HEK293 (cell line): ENCODE results near the gene MSLN.
A peak's percentile ranks its signal among the peaks of the same experiment; 100 is the strongest.

Experiments used
- CTCF ChIA-PET: fragments of 350-600 bp; formaldehyde crosslinking; extraction: SDS; loops from one replicate; lab custom pipeline; 2021; ENCODE audit warnings: antibody characterized with exemption; lab: Yijun Ruan, JAX
- POLR2A ChIA-PET: fragments of 300-600 bp; formaldehyde crosslinking; extraction: SDS; loops from one replicate; lab custom pipeline; 2020; ENCODE audit warnings: antibody characterized with exemption, inconsistent platforms; lab: Yijun Ruan, JAX
- H3K27ac ChIP-seq: fragments of 200-500 bp; sonication (Bioruptor generic); 2 replicates; pipeline ENCODE4 v1.5.1; 2014; ENCODE audit warnings: low read depth, low read length, control low read depth, inconsistent platforms; ENCODE audit errors: extremely low read depth
- H3K36me3 ChIP-seq, 2 experiments: fragments of 200-500 bp in 1 of 2; sonication (Bioruptor generic) in 1 of 2; 1 replicate in 1 of 2; 2 replicates in 1 of 2; pipeline ENCODE4 v1.5.1; 2014 to 2017; ENCODE audit warnings: inconsistent platforms in 2 of 2, low read length in 2 of 2; ENCODE audit not compliant: control insufficient read depth in 2 of 2, insufficient read depth in 1 of 2
- H3K4me1 ChIP-seq: fragments of 200-500 bp; sonication (Bioruptor generic); 2 replicates; pipeline ENCODE4 v1.5.1; 2014; ENCODE audit warnings: mild to moderate bottlenecking, low read length, inconsistent platforms; ENCODE audit not compliant: control insufficient read depth, insufficient read depth
- H3K4me3 ChIP-seq: 2 replicates; pipeline ENCODE4 v1.5.1; 2011; ENCODE audit warnings: low read depth, mild to moderate bottlenecking, control low read depth, low read length, moderate library complexity
- H3K9me3 ChIP-seq: fragments of 200-500 bp; sonication (Bioruptor generic); 2 replicates; pipeline ENCODE4 v1.5.1; 2014; ENCODE audit warnings: low read depth, low read length, inconsistent platforms; ENCODE audit not compliant: control insufficient read depth, insufficient read depth
- GLIS2 ChIP-seq: fragments of 450-650 bp; formaldehyde crosslinking; IDR thresholded peaks from 2 replicates; pipeline ENCODE4 v1.5.1; 2016; ENCODE audit warnings: missing biosample characterization, missing genetic modification characterization
- KLF1 ChIP-seq: fragments of 450-650 bp; formaldehyde crosslinking; IDR thresholded peaks from 2 replicates; pipeline ENCODE4 v1.5.1; 2016; ENCODE audit warnings: missing biosample characterization, missing genetic modification characterization
- KLF8 ChIP-seq: fragments of 450-650 bp; formaldehyde crosslinking; IDR thresholded peaks from 2 replicates; pipeline ENCODE4 v1.5.1; 2016; ENCODE audit warnings: missing biosample characterization, missing genetic modification characterization
- SCRT1 ChIP-seq: fragments of 450-650 bp; formaldehyde crosslinking; IDR thresholded peaks from 2 replicates; pipeline ENCODE4 v1.5.1; 2016; ENCODE audit warnings: missing biosample characterization, missing genetic modification characterization, borderline replicate concordance
- SCRT2 ChIP-seq: fragments of 450-650 bp; formaldehyde crosslinking; IDR thresholded peaks from 2 replicates; pipeline ENCODE4 v1.5.1; 2016; ENCODE audit warnings: missing biosample characterization, missing genetic modification characterization
- SP2 ChIP-seq: fragments of 450-650 bp; formaldehyde crosslinking; IDR thresholded peaks from 2 replicates; pipeline ENCODE4 v1.5.1; 2016; ENCODE audit warnings: missing biosample characterization, missing genetic modification characterization
- SP3 ChIP-seq: fragments of 450-650 bp; formaldehyde crosslinking; IDR thresholded peaks from 2 replicates; pipeline ENCODE4 v1.5.1; 2016; ENCODE audit warnings: missing biosample characterization, missing genetic modification characterization
- ZNF19 ChIP-seq: fragments of 450-650 bp; formaldehyde crosslinking; IDR thresholded peaks from 2 replicates; pipeline ENCODE4; 2016; ENCODE audit warnings: missing biosample characterization, missing genetic modification characterization, low read depth
- ZNF311 ChIP-seq: fragments of 450-650 bp; formaldehyde crosslinking; IDR thresholded peaks from 2 replicates; pipeline ENCODE4 v1.5.1; 2017; ENCODE audit warnings: missing biosample characterization, missing genetic modification characterization, borderline replicate concordance
- ZNF341 ChIP-seq: fragments of 450-650 bp; formaldehyde crosslinking; IDR thresholded peaks from 2 replicates; pipeline ENCODE4; 2016; ENCODE audit warnings: low read depth, missing biosample characterization, missing genetic modification characterization
- ZNF558 ChIP-seq: fragments of 450-650 bp; formaldehyde crosslinking; IDR thresholded peaks from 2 replicates; pipeline ENCODE4 v1.5.1; 2016; ENCODE audit warnings: missing biosample characterization, missing genetic modification characterization
- ZNF792 ChIP-seq: fragments of 450-650 bp; formaldehyde crosslinking; IDR thresholded peaks from 2 replicates; pipeline ENCODE4 v1.5.1; 2016; ENCODE audit warnings: missing biosample characterization, missing genetic modification characterization
- TF ChIP-seq, protein P1 (sequence below): fragments of 450-650 bp; formaldehyde crosslinking; IDR thresholded peaks from 2 replicates; pipeline ENCODE4 v1.5.1; 2016; ENCODE audit warnings: missing biosample characterization, missing genetic modification characterization, borderline replicate concordance
- TF ChIP-seq, protein P2 (sequence below): IDR thresholded peaks from 2 replicates; pipeline ENCODE4 v1.6.1; 2011; ENCODE audit warnings: mild to moderate bottlenecking, low read depth, low read length, borderline replicate concordance
- TF ChIP-seq, protein P3 (sequence below): fragments of 450-650 bp; formaldehyde crosslinking; IDR thresholded peaks from 2 replicates; pipeline ENCODE4 v1.5.1; 2016; ENCODE audit warnings: missing biosample characterization, missing genetic modification characterization
- TF ChIP-seq, protein P4 (sequence below): fragments of 450-650 bp; formaldehyde crosslinking; IDR thresholded peaks from 2 replicates; pipeline ENCODE4 v1.5.1; 2016; ENCODE audit warnings: missing biosample characterization, missing genetic modification characterization
- TF ChIP-seq, protein P5 (sequence below): fragments of 450-650 bp; formaldehyde crosslinking; IDR thresholded peaks from 2 replicates; pipeline ENCODE4 v1.5.1; 2016; ENCODE audit warnings: missing biosample characterization, missing genetic modification characterization

MSLN gene

DNA sequence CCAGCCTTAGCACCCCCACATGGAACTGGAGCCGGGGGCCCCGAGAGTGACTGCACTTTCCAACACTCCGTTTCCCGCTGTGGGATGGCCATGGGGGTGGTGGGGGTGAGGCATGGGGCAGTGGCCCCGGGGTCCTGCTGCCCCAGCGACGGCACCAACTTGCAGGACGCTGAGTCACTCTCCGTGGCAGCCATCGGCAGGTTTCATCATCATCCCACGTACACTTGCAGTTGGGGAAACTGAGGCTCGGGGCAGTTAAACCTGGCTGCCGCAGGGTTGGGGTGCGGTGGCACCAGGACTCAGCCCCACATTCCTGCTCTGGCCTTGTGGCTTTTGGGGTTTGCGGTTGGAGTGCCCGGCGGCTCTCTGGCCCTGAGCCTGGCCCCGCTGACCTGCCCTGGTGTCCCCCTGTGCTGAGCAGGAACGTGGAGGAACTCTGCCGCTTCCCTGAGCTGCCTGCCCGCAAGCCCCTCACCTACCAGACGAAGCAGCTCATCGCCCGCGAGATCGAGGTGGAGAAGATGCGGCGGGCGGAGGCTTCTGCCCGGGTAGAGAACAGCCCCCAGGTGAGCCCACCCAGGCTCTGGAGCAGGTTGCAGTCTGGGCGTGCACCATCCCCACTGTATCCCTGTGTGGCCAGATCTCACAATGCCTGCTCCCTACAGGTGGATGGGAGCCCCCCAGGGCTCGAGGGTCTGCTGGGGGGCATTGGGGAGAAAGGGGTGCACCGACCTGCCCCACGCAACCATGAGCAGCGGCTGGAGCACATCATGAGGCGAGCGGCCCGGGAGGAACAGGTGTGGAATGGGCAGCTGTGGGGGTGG lies 36.0 kb downstream of the MSLN start:
- TF ChIP-seq ZNF792 (tag by site-specific recombination) (no peak), ZNF311 (tag by site-specific recombination) (no peak), SCRT2 (peak; percentile 52; the same call in 1 of the 2 replicates), ZNF341 (tag by site-specific recombination) (no peak), ZNF19 (no peak), ZNF558 (tag by site-specific recombination) (no peak), GLIS2 (tag by site-specific recombination) (0 out of 2 replicates have a peak, but pooled peaks have one; percentile 23)
- TF ChIP-seq, protein P1, sequence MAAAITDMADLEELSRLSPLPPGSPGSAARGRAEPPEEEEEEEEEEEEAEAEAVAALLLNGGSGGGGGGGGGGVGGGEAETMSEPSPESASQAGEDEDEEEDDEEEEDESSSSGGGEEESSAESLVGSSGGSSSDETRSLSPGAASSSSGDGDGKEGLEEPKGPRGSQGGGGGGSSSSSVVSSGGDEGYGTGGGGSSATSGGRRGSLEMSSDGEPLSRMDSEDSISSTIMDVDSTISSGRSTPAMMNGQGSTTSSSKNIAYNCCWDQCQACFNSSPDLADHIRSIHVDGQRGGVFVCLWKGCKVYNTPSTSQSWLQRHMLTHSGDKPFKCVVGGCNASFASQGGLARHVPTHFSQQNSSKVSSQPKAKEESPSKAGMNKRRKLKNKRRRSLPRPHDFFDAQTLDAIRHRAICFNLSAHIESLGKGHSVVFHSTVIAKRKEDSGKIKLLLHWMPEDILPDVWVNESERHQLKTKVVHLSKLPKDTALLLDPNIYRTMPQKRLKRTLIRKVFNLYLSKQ (tag by site-specific recombination): no peak
- TF ChIP-seq, protein P2, sequence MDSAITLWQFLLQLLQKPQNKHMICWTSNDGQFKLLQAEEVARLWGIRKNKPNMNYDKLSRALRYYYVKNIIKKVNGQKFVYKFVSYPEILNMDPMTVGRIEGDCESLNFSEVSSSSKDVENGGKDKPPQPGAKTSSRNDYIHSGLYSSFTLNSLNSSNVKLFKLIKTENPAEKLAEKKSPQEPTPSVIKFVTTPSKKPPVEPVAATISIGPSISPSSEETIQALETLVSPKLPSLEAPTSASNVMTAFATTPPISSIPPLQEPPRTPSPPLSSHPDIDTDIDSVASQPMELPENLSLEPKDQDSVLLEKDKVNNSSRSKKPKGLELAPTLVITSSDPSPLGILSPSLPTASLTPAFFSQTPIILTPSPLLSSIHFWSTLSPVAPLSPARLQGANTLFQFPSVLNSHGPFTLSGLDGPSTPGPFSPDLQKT: no peak
- TF ChIP-seq, protein P3, sequence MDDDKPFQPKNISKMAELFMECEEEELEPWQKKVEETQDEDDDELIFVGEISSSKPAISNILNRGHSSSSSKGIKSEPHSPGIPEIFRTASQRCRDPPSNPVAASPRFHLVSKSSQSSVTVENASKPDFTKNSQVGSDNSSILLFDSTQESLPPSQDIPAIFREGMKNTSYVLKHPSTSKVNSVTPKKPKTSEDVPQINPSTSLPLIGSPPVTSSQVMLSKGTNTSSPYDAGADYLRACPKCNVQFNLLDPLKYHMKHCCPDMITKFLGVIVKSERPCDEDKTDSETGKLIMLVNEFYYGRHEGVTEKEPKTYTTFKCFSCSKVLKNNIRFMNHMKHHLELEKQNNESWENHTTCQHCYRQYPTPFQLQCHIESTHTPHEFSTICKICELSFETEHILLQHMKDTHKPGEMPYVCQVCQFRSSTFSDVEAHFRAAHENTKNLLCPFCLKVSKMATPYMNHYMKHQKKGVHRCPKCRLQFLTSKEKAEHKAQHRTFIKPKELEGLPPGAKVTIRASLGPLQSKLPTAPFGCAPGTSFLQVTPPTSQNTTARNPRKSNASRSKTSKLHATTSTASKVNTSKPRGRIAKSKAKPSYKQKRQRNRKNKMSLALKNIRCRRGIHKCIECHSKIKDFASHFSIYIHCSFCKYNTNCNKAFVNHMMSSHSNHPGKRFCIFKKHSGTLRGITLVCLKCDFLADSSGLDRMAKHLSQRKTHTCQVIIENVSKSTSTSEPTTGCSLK (tag by site-specific recombination): no peak
- TF ChIP-seq, protein P4, sequence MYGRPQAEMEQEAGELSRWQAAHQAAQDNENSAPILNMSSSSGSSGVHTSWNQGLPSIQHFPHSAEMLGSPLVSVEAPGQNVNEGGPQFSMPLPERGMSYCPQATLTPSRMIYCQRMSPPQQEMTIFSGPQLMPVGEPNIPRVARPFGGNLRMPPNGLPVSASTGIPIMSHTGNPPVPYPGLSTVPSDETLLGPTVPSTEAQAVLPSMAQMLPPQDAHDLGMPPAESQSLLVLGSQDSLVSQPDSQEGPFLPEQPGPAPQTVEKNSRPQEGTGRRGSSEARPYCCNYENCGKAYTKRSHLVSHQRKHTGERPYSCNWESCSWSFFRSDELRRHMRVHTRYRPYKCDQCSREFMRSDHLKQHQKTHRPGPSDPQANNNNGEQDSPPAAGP (tag by site-specific recombination): no peak
- TF ChIP-seq, protein P5, sequence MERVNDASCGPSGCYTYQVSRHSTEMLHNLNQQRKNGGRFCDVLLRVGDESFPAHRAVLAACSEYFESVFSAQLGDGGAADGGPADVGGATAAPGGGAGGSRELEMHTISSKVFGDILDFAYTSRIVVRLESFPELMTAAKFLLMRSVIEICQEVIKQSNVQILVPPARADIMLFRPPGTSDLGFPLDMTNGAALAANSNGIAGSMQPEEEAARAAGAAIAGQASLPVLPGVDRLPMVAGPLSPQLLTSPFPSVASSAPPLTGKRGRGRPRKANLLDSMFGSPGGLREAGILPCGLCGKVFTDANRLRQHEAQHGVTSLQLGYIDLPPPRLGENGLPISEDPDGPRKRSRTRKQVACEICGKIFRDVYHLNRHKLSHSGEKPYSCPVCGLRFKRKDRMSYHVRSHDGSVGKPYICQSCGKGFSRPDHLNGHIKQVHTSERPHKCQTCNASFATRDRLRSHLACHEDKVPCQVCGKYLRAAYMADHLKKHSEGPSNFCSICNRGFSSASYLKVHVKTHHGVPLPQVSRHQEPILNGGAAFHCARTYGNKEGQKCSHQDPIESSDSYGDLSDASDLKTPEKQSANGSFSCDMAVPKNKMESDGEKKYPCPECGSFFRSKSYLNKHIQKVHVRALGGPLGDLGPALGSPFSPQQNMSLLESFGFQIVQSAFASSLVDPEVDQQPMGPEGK: peak; percentile 40; the same call in 1 of the 2 replicates
- Histone ChIP-seq H3K4me3 (no peak overlapping the region), H3K4me1 (peaks cover 2% of the 10 kb centered on the region; the same call in 1 of the 2 replicates), H3K27ac (no peak overlapping the region), H3K9me3 (no peaks in the 10 kb centered on the region), H3K36me3 (peaks cover 0 to 58% of the 10 kb centered on the region in 2 experiments; a peak in 1 of 3 replicates)
- CTCF ChIA-PET: interaction anchor here (0.7 to 1.5 kb wide), 2 partner anchors 12 to 259 kb away, joined by 3 read pairs; no protein-coding TSS in a partner anchor
- POLR2A ChIA-PET: interaction anchor here (0.9 kb wide), 1 partner anchor 8 kb away, joined by 4 read pairs; the partner anchor contains the start of genes CHTF18 and RPUSD1

DNA sequence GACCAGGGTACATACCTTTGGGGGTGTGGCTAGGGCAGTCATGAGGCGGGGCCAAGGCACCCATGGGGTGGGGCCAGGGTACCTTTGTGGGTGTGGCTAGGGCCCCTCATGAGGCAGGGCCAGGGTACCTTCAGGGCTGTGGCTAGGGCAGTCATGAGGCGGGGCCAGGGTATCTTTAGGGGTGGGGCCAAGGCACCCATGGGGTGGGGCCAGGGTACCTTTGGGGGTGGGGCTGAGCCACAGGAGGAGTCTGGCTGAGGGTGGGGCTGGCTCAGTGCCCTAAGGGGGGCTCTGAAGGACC lies 36.5 kb downstream of the MSLN start:
- Histone ChIP-seq H3K36me3 (peaks cover 0 to 53% of the 10 kb centered on the region in 2 experiments; a peak in 1 of 3 replicates), H3K27ac (no peak overlapping the region), H3K9me3 (no peaks in the 10 kb centered on the region), H3K4me3 (no peak overlapping the region), H3K4me1 (peaks cover 2% of the 10 kb centered on the region; the same call in 1 of the 2 replicates)
- ChIA-PET CTCF (no interaction called here), POLR2A (interaction anchor here (0.9 kb wide), 1 partner anchor 9 kb away, joined by 4 read pairs; the partner anchor contains the start of genes CHTF18 and RPUSD1)
- TF ChIP-seq SP2 (tag by site-specific recombination) (0 out of 2 replicates have a peak, but pooled peaks have one; percentile 15), KLF8 (tag by site-specific recombination) (peak; percentile 91), KLF1 (tag by site-specific recombination) (peak; percentile 68), SP3 (tag by site-specific recombination) (0 out of 2 replicates have a peak, but pooled peaks have one; percentile 16), SCRT1 (no peak)
